ENCODE results near the gene PTPRM.

The PTPRM gene

GRCh38 chr18:8324343-8325065 lies 757.4 kb downstream of the PTPRM start:
- H3K36me3 ChIP-seq (ENCODE audit: control insufficient read depth, insufficient read depth, low read length), result no peaks in the 10 kb centered on the region
- H3K4me3 ChIP-seq (ENCODE audit: low read depth, low read length), result no peak overlapping the region
- H3K9ac ChIP-seq (ENCODE audit: low read depth, low read length), result no peak overlapping the region
- no peak overlapping the region for H3K27ac ChIP-seq (ENCODE audit: low read depth, low read length)
- H3K9me3 ChIP-seq (ENCODE audit: control insufficient read depth, insufficient read depth, low read length), result no peaks in the 10 kb centered on the region
- H3K4me1 ChIP-seq (ENCODE audit: control insufficient read depth, insufficient read depth, low read length), result no peaks in the 10 kb centered on the region
- H3K27me3 ChIP-seq (ENCODE audit: control insufficient read depth, insufficient read depth, low read length), result no peaks in the 10 kb centered on the region

GRCh38 chr18:8326763-8327394 lies 759.8 kb downstream of the PTPRM start:
- H3K4me3 ChIP-seq (ENCODE audit: low read depth, low read length), result no peak overlapping the region
- H3K4me1 ChIP-seq (ENCODE audit: control insufficient read depth, insufficient read depth, low read length), result no peaks in the 10 kb centered on the region
- no peak overlapping the region for H3K27ac ChIP-seq (ENCODE audit: low read depth, low read length)
- no peaks in the 10 kb centered on the region for H3K36me3 ChIP-seq (ENCODE audit: control insufficient read depth, insufficient read depth, low read length)
- no peaks in the 10 kb centered on the region for H3K9me3 ChIP-seq (ENCODE audit: control insufficient read depth, insufficient read depth, low read length)
- H3K27me3 ChIP-seq (ENCODE audit: control insufficient read depth, insufficient read depth, low read length), result no peaks in the 10 kb centered on the region
- H3K9ac ChIP-seq (ENCODE audit: low read depth, low read length), result no peak overlapping the region

- Histone ChIP-seq H3K4me3 (ENCODE audit: low read depth, low read length) (no peak overlapping the region), H3K27ac (ENCODE audit: low read depth, low read length) (no peak overlapping the region), H3K27me3 (ENCODE audit: control insufficient read depth, insufficient read depth, low read length) (no peaks in the 10 kb centered on the region), H3K9me3 (ENCODE audit: control insufficient read depth, insufficient read depth, low read length) (no peaks in the 10 kb centered on the region), H3K4me1 (ENCODE audit: control insufficient read depth, insufficient read depth, low read length) (no peaks in the 10 kb centered on the region), H3K36me3 (ENCODE audit: control insufficient read depth, insufficient read depth, low read length) (no peaks in the 10 kb centered on the region), H3K9ac (ENCODE audit: low read depth, low read length) (no peak overlapping the region)
Observed at GRCh38 chr18:8328126-8328525, 761.0 kb downstream of the PTPRM start.

- H3K27me3 ChIP-seq (ENCODE audit: control insufficient read depth, insufficient read depth, low read length), result no peaks in the 10 kb centered on the region
Observed at GRCh38 chr18:8329186-8329771, 762.2 kb downstream of the PTPRM start.

GRCh38 chr18:8330575-8330974 lies 763.5 kb downstream of the PTPRM start:
- H3K9ac ChIP-seq (ENCODE audit: low read depth, low read length), result no peak overlapping the region
- no peak overlapping the region for H3K27ac ChIP-seq (ENCODE audit: low read depth, low read length)
- no peaks in the 10 kb centered on the region for H3K36me3 ChIP-seq (ENCODE audit: control insufficient read depth, insufficient read depth, low read length)
- H3K27me3 ChIP-seq (ENCODE audit: control insufficient read depth, insufficient read depth, low read length), result no peaks in the 10 kb centered on the region
- no peak overlapping the region for H3K4me3 ChIP-seq (ENCODE audit: low read depth, low read length)
- H3K9me3 ChIP-seq (ENCODE audit: control insufficient read depth, insufficient read depth, low read length), result no peaks in the 10 kb centered on the region
- H3K4me1 ChIP-seq (ENCODE audit: control insufficient read depth, insufficient read depth, low read length), result no peaks in the 10 kb centered on the region

More at GRCh38 chr18:8329186-8329771, 762.2 kb downstream of the PTPRM start:
- no peak overlapping the region for H3K9ac ChIP-seq (ENCODE audit: low read depth, low read length)
- H3K27ac ChIP-seq (ENCODE audit: low read depth, low read length), result no peak overlapping the region
- H3K36me3 ChIP-seq (ENCODE audit: control insufficient read depth, insufficient read depth, low read length), result no peaks in the 10 kb centered on the region
- H3K4me3 ChIP-seq (ENCODE audit: low read depth, low read length), result no peak overlapping the region
- no peaks in the 10 kb centered on the region for H3K4me1 ChIP-seq (ENCODE audit: control insufficient read depth, insufficient read depth, low read length)
- H3K9me3 ChIP-seq (ENCODE audit: control insufficient read depth, insufficient read depth, low read length), result no peaks in the 10 kb centered on the region

- no peaks in the 10 kb centered on the region for H3K36me3 ChIP-seq (ENCODE audit: control insufficient read depth, insufficient read depth, low read length)
- H3K27ac ChIP-seq (ENCODE audit: low read depth, low read length), result no peak overlapping the region
- no peaks in the 10 kb centered on the region for H3K9me3 ChIP-seq (ENCODE audit: control insufficient read depth, insufficient read depth, low read length)
- no peak overlapping the region for H3K9ac ChIP-seq (ENCODE audit: low read depth, low read length)
- no peaks in the 10 kb centered on the region for H3K27me3 ChIP-seq (ENCODE audit: control insufficient read depth, insufficient read depth, low read length)
- no peak overlapping the region for H3K4me3 ChIP-seq (ENCODE audit: low read depth, low read length)
- no peaks in the 10 kb centered on the region for H3K4me1 ChIP-seq (ENCODE audit: control insufficient read depth, insufficient read depth, low read length)
Observed at GRCh38 chr18:8332286-8332685, 765.2 kb downstream of the PTPRM start.

GRCh38 chr18:8333961-8334360 lies 766.8 kb downstream of the PTPRM start:
- H3K4me3 ChIP-seq (ENCODE audit: low read depth, low read length), result no peak overlapping the region
- no peaks in the 10 kb centered on the region for H3K9me3 ChIP-seq (ENCODE audit: control insufficient read depth, insufficient read depth, low read length)
- H3K4me1 ChIP-seq (ENCODE audit: control insufficient read depth, insufficient read depth, low read length), result no peaks in the 10 kb centered on the region
- H3K27me3 ChIP-seq (ENCODE audit: control insufficient read depth, insufficient read depth, low read length), result no peaks in the 10 kb centered on the region
- no peak overlapping the region for H3K27ac ChIP-seq (ENCODE audit: low read depth, low read length)
- H3K9ac ChIP-seq (ENCODE audit: low read depth, low read length), result no peak overlapping the region
- H3K36me3 ChIP-seq (ENCODE audit: control insufficient read depth, insufficient read depth, low read length), result no peaks in the 10 kb centered on the region

- no peaks in the 10 kb centered on the region for H3K9me3 ChIP-seq (ENCODE audit: control insufficient read depth, insufficient read depth, low read length)
- no peaks in the 10 kb centered on the region for H3K4me1 ChIP-seq (ENCODE audit: control insufficient read depth, insufficient read depth, low read length)
- H3K9ac ChIP-seq (ENCODE audit: low read depth, low read length), result no peak overlapping the region
- H3K4me3 ChIP-seq (ENCODE audit: low read depth, low read length), result no peak overlapping the region
- H3K36me3 ChIP-seq (ENCODE audit: control insufficient read depth, insufficient read depth, low read length), result no peaks in the 10 kb centered on the region
- no peak overlapping the region for H3K27ac ChIP-seq (ENCODE audit: low read depth, low read length)
- H3K27me3 ChIP-seq (ENCODE audit: control insufficient read depth, insufficient read depth, low read length), result no peaks in the 10 kb centered on the region
Observed at GRCh38 chr18:8337211-8337610, 770.1 kb downstream of the PTPRM start.

- H3K36me3 ChIP-seq (ENCODE audit: control insufficient read depth, insufficient read depth, low read length), result no peaks in the 10 kb centered on the region
- H3K27ac ChIP-seq (ENCODE audit: low read depth, low read length), result no peak overlapping the region
- H3K9ac ChIP-seq (ENCODE audit: low read depth, low read length), result no peak overlapping the region
- no peaks in the 10 kb centered on the region for H3K9me3 ChIP-seq (ENCODE audit: control insufficient read depth, insufficient read depth, low read length)
- H3K4me1 ChIP-seq (ENCODE audit: control insufficient read depth, insufficient read depth, low read length), result no peaks in the 10 kb centered on the region
- H3K27me3 ChIP-seq (ENCODE audit: control insufficient read depth, insufficient read depth, low read length), result no peaks in the 10 kb centered on the region
- no peak overlapping the region for H3K4me3 ChIP-seq (ENCODE audit: low read depth, low read length)
Observed at GRCh38 chr18:8339210-8339609, 772.1 kb downstream of the PTPRM start.

GRCh38 chr18:8339952-8340351 lies 772.8 kb downstream of the PTPRM start:
- H3K4me3 ChIP-seq (ENCODE audit: low read depth, low read length), result no peak overlapping the region
- H3K27me3 ChIP-seq (ENCODE audit: control insufficient read depth, insufficient read depth, low read length), result no peaks in the 10 kb centered on the region
- no peak overlapping the region for H3K9ac ChIP-seq (ENCODE audit: low read depth, low read length)
- no peaks in the 10 kb centered on the region for H3K36me3 ChIP-seq (ENCODE audit: control insufficient read depth, insufficient read depth, low read length)
- H3K27ac ChIP-seq (ENCODE audit: low read depth, low read length), result no peak overlapping the region
- no peaks in the 10 kb centered on the region for H3K9me3 ChIP-seq (ENCODE audit: control insufficient read depth, insufficient read depth, low read length)
- H3K4me1 ChIP-seq (ENCODE audit: control insufficient read depth, insufficient read depth, low read length), result no peaks in the 10 kb centered on the region

- no peak overlapping the region for H3K9ac ChIP-seq (ENCODE audit: low read depth, low read length)
Observed at GRCh38 chr18:8341481-8342230, 774.5 kb downstream of the PTPRM start.

More at GRCh38 chr18:8341481-8342230, 774.5 kb downstream of the PTPRM start:
- Histone ChIP-seq H3K4me3 (ENCODE audit: low read depth, low read length) (no peak overlapping the region), H3K27ac (ENCODE audit: low read depth, low read length) (peak overlapping the region; percentile 42), H3K9me3 (ENCODE audit: control insufficient read depth, insufficient read depth, low read length) (no peaks in the 10 kb centered on the region), H3K27me3 (ENCODE audit: control insufficient read depth, insufficient read depth, low read length) (no peaks in the 10 kb centered on the region), H3K4me1 (ENCODE audit: control insufficient read depth, insufficient read depth, low read length) (no peaks in the 10 kb centered on the region), H3K36me3 (ENCODE audit: control insufficient read depth, insufficient read depth, low read length) (no peaks in the 10 kb centered on the region)

All from HUES48 (cell line).